ENCODE results near the gene SLC38A3.

GRCh38 chr3:50171540-50172301 is 33.4 kb upstream of the SLC38A3 start:
- no peak for TF ChIP-seq CTCF (IDR thresholded peaks at IDR 0.05; ENCODE audit: insufficient read depth, low read length)
- TF ChIP-seq POLR2AphosphoS5 (IDR thresholded peaks at IDR 0.05; ENCODE audit: low read depth), result no peak

Measured in HL-60 (cell line).